GM21619 (cell line): ENCODE measurements around the gene GRB2.

ENCODE experiments used
- ATAC-seq: cut with Tn5 transposase; IDR thresholded peaks from one replicate; pipeline ENCODE4 v1.9.1; 2021; ENCODE audit not compliant: unreplicated experiment

GRB2 gene

DNA sequence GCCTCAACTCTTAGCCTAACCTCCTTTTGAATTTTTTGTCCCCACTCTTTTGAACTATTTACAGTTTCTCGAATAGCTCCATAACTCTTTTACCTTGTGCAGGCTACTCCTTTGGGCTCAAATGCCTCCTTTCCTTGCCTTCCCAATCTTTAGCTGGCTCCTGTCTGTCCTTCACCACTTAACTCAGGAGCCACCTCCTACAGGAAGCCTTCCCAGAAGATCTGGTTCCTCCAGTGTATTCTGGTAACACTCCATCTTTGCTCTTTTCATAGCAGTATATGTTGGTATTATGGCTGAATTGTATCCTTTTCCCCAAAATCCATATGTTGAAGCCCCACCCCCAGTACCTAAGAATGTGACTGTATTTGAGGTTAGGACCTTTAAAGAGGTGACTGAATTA, 9.0 kb upstream of the GRB2 start:
- ATAC-seq = no peak

DNA sequence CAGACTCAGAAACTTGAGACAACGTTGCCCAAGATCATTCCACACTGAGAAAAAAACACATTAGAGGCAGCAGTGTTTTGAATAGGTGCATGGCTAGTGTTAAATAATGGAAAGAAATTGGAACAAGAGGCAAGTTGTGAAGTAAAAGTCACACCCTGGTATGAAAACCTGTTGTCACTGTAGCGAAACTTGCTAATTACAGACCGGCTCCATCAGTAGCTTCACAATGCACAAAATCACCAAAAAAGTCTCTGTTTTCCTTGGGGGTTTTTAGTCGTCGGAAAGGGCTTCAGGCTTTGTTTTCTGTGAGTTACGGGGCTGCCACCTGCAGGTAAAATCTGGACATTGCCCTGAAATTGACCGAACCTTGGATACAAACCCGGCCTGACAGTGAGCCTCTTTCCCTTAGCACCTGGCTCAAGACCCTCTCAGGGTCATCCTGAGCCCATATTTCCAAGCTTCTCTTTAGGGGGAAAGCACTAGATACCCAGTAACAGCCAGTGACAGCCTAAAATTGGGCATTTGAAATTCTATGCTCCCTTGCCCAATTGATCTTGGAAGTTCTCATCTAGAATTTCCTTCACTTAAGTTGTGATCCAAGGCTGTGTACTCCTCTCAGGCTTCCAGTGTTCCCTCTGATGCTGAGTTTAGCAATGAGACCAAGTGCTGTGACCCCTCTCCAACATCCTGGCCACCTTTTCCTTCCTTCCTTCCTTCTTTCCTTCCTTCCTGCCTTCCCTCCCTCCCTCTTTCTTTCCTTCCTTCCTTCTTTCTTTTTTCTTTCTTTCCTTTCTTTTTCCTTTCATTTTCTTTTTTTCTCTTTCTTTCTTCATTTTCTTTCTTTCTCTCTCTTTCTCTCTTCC, 7.2 kb upstream of the GRB2 start:
- ATAC-seq = peak; percentile 50

DNA sequence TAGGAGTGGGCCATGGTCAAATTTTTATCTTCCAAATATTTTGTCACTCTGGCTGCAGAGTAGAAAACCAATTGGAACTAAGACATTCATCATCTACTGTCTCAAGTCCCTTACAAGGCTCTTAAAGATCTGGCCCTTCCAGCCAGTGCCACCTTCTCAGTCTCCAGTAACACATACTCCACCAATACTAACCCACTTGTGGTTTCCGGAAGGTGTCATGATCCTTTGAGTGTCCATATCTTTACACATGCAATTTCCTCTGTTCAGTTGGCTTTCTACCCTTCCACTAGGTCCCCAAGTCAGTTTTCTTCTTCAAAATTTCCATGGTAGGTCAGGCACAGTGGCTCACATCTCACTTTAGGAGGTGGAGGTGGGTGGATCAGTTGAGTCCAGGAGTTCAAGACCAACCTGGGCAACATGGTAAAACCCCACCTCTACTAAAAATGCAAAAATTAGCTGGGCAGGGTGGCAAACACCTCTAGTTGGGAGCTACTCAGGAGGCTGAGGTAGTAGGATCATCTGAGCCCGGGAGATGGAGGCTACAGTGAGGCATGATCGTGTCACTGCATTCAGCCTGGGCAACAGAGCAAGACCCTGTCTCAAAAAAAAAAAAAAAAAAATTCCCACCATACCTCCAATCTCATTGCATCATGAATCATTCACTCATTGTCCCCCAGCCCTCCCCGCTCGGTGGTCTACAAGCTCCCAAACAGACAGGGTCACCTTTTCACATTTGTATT, 6.0 kb upstream of the GRB2 start:
- no peak for ATAC-seq

DNA sequence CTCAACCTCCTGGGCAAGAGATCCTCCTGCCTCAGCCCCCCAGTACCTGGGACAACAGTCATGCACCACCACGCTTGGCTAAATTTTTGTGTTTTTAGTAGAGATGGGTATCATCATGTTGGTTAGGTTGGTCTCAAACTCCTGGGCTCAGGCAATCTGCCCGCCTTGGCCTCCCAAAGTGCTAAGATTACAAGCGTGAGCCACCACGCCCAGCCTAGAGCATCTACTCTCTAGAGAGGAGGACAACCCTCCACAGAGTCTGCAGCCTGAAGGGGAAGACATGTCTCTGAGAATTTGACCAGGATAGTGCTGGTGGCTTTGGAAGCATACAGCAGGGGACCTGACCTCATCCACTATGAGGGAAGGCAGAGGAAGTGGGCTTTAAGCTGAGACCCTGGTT, 4.7 kb upstream of the GRB2 start:
- ATAC-seq = no peak

DNA sequence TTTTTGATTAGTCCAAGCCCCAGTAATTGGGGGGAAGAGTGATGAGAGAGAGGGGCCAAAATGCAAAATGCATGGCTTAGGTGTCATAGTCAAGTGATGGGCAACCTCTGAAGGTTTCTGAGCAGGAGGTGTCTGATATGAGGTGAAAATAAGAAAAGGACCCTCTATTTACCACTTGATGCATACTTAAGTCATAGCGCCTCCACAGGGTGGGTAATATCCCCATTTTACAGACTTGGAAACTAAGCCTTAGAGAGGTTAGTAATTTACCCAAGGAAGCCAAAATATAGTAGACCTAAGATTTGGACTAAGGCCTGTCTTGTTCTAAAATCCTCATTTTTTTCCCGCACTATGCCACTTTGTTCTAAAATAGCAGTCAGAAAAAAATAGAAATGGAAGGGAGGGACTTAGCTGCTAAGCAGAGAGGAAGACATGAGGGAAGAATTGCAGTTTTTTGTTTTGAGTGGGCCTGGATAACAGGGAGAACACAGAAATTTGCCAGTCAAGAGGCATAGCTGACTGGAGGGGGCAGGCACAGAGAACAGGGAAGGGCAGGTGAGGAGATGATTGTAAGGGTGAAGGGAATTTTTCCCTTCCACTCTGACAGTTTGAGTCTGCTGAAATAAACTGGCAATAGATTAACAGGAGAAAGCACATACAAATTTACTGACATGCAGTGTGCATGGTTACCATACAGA, 2.3 kb upstream of the GRB2 start:
- no peak for ATAC-seq

DNA sequence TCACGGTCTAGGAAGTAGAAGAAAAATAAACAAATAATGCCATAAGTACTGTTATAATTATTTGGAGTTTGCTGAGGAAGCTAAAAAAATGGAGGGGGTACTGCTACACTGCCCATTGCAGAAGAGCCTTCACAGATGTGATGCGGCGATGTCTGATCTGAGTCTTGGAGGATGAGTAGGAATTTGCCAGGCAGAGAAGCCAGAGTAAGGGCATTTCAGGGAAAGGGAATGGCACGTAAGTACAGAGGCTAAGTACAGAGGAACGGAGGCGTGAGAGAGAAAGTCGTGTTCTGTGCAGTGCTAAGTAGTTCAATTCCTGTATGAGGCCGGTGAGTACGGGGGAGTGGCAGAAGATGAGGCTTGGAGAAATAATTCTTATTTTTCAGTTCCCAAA, 741 bp upstream of the GRB2 start:
- ATAC-seq = no peak

DNA sequence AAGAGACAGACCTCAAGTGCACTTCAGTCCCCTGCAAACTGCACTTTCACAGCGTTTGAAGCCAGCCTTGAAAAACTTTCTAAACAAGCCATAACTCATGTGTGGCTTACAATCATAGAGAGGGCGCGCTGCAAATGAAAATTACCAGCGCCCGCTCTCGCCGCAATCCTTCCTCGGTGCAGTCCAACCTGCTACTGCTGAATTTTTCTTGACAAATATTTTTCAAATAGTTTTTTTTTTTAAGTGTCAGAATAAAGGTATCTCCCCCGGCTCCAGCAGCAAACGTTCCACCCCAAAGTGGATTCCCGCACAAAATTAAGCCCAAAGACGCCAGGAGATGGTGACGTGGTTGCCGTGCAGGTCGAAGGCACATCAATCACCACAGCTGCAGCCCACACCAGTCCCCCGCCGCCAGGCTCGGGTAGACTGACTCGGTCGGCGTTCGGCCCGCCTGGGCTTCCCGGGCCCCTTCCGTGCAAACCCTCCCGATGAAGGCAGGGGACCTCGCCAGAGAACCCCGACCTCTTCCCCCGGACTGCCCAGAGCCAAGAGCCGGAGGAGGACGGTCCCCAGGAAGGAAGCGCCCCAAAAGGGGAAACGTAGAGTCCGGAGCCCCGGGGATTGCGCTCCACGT, 630 bp downstream of the GRB2 start:
- ATAC-seq = peak; percentile 12

DNA sequence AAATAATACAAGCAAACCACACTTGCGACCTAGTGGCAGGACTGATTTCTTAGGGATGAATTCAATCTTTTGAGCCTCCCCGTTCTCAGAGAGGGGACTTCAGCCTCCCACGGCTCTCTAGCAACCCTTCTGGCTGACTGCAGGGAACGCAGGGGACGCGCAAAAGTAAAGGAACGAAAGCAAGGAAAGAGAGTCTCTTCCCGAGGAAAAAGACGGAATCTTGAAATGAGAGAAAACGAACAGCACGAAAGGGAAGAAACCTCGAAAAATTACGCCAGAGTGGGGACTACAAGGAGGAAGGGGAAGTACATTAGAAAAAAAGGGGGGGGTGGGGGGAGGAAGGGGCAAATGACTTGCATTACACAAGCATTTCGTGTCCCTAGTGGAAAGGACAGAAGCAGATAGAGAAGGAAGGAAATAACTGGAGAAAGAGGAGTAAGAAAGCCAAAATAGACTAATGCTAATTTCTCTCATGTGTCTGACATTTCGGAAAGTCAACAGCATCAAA, 1.2 kb downstream of the GRB2 start:
- ATAC-seq = no peak

DNA sequence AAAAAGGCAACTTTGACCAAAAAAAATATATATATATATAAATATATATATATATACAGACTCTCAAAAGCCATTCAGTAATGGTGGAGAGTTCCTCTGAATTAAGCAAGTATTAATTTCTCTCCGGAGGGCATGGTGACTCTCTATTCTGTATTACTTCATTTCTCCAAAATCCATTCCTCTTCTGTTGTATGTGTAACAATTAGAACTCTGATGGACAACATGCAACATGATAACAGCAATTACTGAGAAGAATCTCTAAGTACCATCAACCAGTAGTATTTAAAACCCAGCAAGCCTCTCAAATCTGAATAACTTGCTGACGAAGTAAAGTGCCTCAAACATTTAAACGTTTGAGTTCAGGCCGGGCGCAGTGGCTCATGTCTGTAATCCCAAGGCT, 2.3 kb downstream of the GRB2 start:
- ATAC-seq = no peak

DNA sequence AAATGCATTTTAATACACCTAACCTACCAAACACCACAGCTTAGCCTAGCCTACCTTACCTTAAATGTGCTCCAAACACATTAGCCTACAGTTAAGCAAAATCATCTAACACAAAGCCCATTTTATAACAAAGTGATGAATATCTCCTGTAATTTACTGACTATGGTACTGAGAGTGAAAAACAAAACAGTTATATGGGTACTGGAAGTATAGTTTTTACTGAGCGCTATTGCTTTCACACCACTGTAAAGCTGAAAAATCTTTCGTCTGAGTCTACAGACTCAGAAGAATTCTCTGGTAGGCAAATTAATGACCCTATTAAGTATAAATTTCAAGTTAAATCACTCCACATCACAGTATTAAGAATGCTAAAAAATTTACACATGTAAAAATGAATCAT, 3.5 kb downstream of the GRB2 start:
- ATAC-seq = no peak

DNA sequence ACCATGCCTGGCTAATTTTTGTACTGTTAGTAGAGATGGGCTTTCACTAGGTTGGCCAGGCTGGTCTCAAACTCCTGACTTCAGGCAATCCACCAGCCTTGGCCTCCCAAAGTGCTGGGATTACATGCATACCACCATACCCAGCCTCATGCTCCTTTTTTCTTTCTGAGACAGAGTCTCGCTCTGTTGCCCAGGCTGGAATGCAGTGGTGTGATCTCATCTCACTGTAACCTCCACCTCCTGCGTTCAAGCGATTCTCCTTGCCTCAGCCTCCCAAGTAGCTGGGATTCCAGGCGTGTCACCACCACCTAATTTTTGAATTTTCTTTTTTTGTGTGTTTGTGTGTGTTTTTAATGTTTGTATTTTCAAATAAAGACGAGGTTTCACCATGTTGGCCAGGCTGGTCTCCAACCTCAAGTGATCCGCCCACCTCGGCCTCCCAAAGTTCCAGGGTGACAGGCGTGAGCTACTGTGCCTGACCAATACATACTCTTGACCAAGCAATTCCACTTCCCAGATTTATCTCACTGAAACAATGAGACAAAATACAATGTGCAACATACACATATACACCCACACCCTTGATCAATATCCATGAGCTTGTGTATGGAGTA, 5.0 kb downstream of the GRB2 start:
- ATAC-seq = no peak

DNA sequence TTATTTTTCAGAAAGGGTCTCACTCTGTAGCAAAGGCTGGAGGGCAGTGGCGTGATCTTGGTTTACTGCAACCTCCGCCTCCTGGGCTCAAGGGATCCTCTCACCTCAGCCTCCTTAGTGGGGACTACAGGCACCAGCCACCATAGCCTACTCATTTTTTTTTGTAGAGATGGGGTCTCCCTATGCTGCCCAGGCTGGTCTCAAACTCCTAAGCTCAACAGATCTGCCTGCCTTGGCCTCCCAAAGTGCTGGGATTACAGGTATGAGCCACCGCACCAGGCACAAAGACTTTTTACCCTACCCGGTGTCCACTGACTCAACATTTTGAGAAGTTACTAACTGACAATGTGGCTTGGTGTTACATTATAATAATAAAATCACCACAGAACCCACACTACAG, 7.2 kb downstream of the GRB2 start:
- no peak for ATAC-seq

DNA sequence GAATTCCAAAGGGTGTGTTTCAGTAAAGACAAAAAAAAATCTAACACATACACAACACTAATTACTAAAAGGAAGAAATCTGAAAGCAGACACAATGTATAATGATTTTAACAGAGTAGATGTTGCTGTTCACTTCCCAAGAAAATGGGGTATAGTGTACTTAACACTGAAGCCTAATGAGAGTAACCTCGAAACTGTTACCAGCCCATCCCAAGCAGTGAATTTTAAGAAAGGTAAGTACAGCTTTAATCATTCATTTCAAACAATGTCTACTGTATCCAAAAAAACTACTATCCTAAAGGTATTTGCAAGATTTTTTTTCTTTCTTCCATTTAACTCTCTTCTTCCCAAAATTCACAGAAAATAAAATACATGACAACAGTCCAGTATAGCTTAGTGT, 8.3 kb downstream of the GRB2 start:
- ATAC-seq = no peak

DNA sequence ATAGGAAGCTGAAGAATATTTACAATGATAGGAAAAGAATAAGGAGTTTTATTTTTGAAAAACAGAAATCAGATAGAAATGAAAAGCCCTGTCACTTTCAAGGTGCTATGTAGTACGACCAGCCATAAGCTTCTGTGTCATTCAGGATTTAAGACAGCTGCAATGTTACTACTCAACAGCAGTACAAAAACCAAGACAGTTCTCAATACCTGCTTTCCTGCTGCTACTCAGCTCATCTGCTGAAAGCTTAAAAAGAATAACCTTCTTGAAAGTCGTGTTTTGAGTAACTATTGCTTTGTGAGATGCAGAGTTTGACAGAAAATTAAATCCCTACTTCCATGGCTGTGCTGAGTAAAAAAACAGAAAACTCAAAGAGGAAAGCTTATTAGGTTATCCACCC, 8.7 kb downstream of the GRB2 start:
- ATAC-seq = no peak

DNA sequence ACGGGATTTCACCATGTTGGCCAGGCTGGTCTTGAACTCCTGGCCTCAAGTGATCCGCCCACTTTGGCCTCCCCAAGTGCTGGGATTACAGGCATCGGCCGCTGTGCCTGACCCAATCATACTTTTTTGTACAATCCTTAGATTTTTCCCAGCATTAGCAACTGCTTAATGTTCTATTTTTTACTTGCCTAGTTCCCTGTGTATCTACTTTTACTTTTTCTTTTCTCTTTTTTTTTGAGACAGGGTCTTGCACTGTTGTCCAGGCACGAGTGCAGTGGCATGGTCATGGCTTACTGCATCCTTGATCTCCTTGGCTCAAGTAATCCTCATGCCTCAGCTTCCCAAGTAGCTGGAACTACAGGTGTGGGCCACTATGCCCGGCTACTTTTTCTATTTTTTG, 9.5 kb downstream of the GRB2 start:
- ATAC-seq = no peak

DNA sequence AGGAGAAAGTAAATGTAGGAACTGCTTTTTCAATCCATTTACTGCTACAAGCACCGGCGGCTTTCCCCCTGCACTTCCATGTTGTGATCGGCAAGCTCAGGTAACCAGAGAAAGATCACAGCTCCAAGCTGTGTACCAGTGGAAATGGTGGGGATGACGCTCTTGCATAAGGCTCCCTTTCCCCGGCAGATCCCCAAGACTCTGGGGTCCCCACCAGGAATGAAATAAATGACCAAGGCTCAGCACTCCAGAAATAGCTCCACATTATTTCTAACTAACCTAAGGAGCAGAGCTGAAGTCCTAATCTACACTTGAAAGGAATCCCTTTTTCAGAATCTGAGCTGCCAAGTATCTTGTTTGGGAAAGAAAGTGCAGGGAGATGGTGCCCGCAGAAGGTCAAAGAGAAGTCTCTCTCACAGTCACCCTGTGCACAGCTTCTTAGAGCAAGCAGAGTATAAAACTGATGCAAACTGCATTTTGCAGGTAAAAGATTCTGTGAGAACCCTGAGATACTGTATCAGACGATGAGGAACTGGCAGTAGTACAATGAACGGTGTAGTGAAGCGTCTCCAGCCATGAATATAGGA, 11.1 kb downstream of the GRB2 start:
- ATAC-seq = no peak

DNA sequence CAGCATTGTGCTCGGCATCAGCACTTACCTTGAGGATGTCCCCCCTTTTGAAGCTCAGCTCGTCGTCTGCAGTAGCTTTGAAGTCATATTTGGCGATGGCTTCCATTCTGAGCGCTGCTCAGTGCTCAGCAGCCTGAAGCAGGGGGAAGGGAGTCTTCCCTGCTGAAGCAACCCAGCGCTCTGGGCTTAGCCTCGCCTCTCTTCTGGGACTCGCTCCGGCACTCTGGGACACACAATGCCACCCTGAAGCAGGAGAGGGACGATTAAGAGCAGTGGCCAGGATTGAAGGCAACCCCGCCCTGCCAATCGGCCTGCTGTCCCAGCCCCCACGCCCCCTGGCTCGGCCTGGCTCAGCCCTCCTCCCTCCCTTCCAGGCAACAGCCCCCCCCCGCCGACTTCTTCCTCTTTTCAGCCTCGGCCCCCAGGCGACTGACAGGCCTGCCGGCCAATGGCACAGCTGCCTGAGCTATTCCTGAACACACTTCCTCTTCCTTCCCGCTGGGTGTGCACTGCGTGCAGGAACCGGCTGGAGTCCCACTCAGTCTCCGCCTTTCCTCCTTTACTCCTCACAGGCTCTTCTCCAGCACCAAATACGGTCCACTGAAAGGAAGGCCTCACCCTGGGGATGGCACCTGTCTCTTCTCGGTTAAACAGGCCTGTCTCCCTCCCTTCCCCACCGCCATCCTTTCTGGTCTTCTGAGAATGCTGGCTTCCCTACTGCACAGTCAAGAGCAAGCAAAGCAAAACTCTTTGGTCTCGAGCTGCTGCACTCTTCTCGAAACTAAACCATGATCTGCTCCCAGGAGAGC, 11.8 kb downstream of the GRB2 start:
- peak; percentile 76 for ATAC-seq

DNA sequence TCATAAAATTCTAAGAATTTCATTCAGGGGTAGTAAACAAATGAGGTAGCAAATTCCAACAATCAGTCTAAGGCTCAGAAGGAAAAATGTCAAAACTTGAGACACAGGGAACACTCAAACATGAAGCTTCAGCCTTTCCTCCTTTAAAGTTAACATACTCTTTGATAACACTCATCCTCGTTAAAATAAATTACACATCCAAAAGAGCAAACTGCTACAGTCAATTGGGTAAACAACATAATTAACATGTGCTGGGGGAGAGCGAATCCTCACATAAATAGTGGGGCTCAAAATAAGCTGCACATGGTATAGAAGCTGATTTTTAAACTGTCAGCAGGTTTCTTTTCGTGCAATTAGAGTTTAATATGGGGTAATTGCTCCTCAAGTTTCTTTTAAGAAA, 12.9 kb downstream of the GRB2 start:
- ATAC-seq = no peak

DNA sequence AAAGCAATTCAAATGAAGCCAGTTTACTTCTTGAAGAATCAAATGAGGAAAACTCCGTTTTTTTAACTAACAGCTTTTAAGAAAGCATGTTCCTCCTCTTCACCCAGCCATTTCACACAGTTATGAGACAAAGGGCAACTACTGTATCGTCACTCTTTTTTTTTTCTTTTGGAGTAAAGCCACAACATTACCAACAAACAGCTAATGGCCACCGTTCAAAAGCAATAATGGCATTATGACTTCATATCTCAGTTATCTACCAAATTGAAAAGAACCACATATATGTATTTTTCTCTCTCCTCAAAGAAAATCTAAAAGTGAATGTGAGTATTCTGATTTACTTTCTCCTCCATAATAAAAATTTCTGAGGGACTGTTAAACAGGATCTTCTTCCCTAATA, 14.5 kb downstream of the GRB2 start:
- no peak for ATAC-seq
